GM18520 (cell line): ENCODE results near the gene STX1A.
"Not testable (repeated sequence)": the region's sequence is repeated elsewhere in the genome, so short reads cannot be mapped to it uniquely, and the experiment has no call there.

Experiments
- ATAC-seq: cut with Tn5 transposase; IDR thresholded peaks from one replicate; pipeline ENCODE4 v1.9.1; 2021; ENCODE audit not compliant: unreplicated experiment

STX1A gene

GRCh38 chr7:73736885-73737284 lies 17.4 kb upstream of the STX1A start:
- no peak for ATAC-seq

GRCh38 chr7:73735528-73735905 lies 16.0 kb upstream of the STX1A start:
- no peak for ATAC-seq

- ATAC-seq: no peak
Observed at GRCh38 chr7:73734619-73735527, 15.4 kb upstream of the STX1A start.

GRCh38 chr7:73732397-73732796 lies 12.9 kb upstream of the STX1A start:
- ATAC-seq: no peak

GRCh38 chr7:73730485-73730884 lies 11.0 kb upstream of the STX1A start:
- ATAC-seq: no peak

- ATAC-seq: no peak
Observed at GRCh38 chr7:73728551-73728950, 9.1 kb upstream of the STX1A start.

GRCh38 chr7:73727952-73728351 lies 8.5 kb upstream of the STX1A start:
- no peak for ATAC-seq

GRCh38 chr7:73726083-73726466 lies 6.6 kb upstream of the STX1A start:
- ATAC-seq: no peak

- ATAC-seq: no peak
Observed at GRCh38 chr7:73723813-73724212, 4.3 kb upstream of the STX1A start.

- no peak for ATAC-seq
Observed at GRCh38 chr7:73722785-73723184, 3.3 kb upstream of the STX1A start.

- not testable (repeated sequence) for ATAC-seq
Observed at GRCh38 chr7:73722182-73722581, 2.7 kb upstream of the STX1A start.

- ATAC-seq: no peak
Observed at GRCh38 chr7:73721377-73721817, 1.9 kb upstream of the STX1A start.

GRCh38 chr7:73720443-73720842 lies 974 bp upstream of the STX1A start:
- not testable (repeated sequence) for ATAC-seq

GRCh38 chr7:73719806-73720169 lies 319 bp upstream of the STX1A start:
- no peak for ATAC-seq

GRCh38 chr7:73718438-73718881 lies 1.0 kb downstream of the STX1A start:
- no peak for ATAC-seq

GRCh38 chr7:73717991-73718405 lies 1.5 kb downstream of the STX1A start:
- ATAC-seq: no peak

GRCh38 chr7:73717025-73717807 lies 2.3 kb downstream of the STX1A start:
- no peak for ATAC-seq

GRCh38 chr7:73716318-73716890 lies 3.1 kb downstream of the STX1A start:
- no peak for ATAC-seq

GRCh38 chr7:73715648-73716317 lies 3.7 kb downstream of the STX1A start:
- no peak for ATAC-seq

GRCh38 chr7:73713319-73713718 lies 6.2 kb downstream of the STX1A start:
- ATAC-seq: not testable (repeated sequence)

- no peak for ATAC-seq
Observed at GRCh38 chr7:73712773-73713172, 6.7 kb downstream of the STX1A start.
